HEK293T (cell line): ENCODE results near the gene DMRT3.

Experiments
- CTCF ChIA-PET: fragments of 350-600 bp; formaldehyde crosslinking; extraction: SDS; loops from one replicate; lab custom pipeline; 2021; ENCODE audit warnings: antibody characterized with exemption, inconsistent platforms; lab: Yijun Ruan, JAX
- POLR2A ChIA-PET: fragments of 350-600 bp; formaldehyde crosslinking; extraction: SDS; loops from one replicate; lab custom pipeline; 2020; ENCODE audit warnings: antibody characterized with exemption, inconsistent platforms; lab: Yijun Ruan, JAX
- DNase-seq: peaks from one replicate; pipeline ENCODE4 v3.0.0; 2012; ENCODE audit warnings: mixed read lengths; ENCODE audit errors: extremely low spot score
- ARNT ChIP-seq: fragments of 450-650 bp; IDR thresholded peaks from 2 replicates; pipeline ENCODE4 v1.6.1; 2017; ENCODE audit warnings: mild to moderate bottlenecking
- BHLHE40 ChIP-seq: fragments of 450-650 bp; IDR thresholded peaks from 2 replicates; pipeline ENCODE4 v1.6.1; 2016; ENCODE audit warnings: mild to moderate bottlenecking, moderate library complexity, borderline replicate concordance
- CTBP1 ChIP-seq: fragments of 450-650 bp; IDR thresholded peaks from 2 replicates; pipeline ENCODE4 v1.6.1; 2016; ENCODE audit warnings: borderline replicate concordance
- ELF4 ChIP-seq: fragments of 450-650 bp; IDR thresholded peaks from 2 replicates; pipeline ENCODE4 v1.6.1; 2017; ENCODE audit warnings: antibody characterized with exemption
- FOXA1 ChIP-seq: fragments of 450-650 bp; IDR thresholded peaks from 2 replicates; pipeline ENCODE4 v1.6.1; 2016; ENCODE audit warnings: mild to moderate bottlenecking
- FOXK2 ChIP-seq: fragments of 450-650 bp; IDR thresholded peaks from 2 replicates; pipeline ENCODE4 v1.6.1; 2016; ENCODE audit warnings: mild to moderate bottlenecking
- FOXM1 ChIP-seq: fragments of 450-650 bp; IDR thresholded peaks from 2 replicates; pipeline ENCODE4 v1.6.1; 2017; ENCODE audit warnings: mild to moderate bottlenecking, borderline replicate concordance
- HDGF ChIP-seq: fragments of 450-650 bp; IDR thresholded peaks from 2 replicates; pipeline ENCODE4 v1.6.1; 2017; ENCODE audit warnings: antibody characterized with exemption, borderline replicate concordance
- L3MBTL2 ChIP-seq: fragments of 450-650 bp; conservative IDR thresholded peaks from 2 replicates; pipeline ENCODE4 v1.6.1; 2016; ENCODE audit warnings: mild to moderate bottlenecking
- LEF1 ChIP-seq: fragments of 450-650 bp; IDR thresholded peaks from 2 replicates; pipeline ENCODE4 v1.6.1; 2017; ENCODE audit warnings: mild to moderate bottlenecking, borderline replicate concordance
- NFRKB ChIP-seq: fragments of 450-650 bp; IDR thresholded peaks from 2 replicates; pipeline ENCODE4 v1.6.1; 2016; ENCODE audit warnings: mild to moderate bottlenecking, moderate library complexity
- PKNOX1 ChIP-seq: fragments of 450-650 bp; IDR thresholded peaks from 2 replicates; pipeline ENCODE4 v1.6.1; 2016
- SP1 ChIP-seq: fragments of 450-650 bp; IDR thresholded peaks from 2 replicates; pipeline ENCODE4 v1.6.1; 2017
- SUZ12 ChIP-seq: fragments of 450-650 bp; IDR thresholded peaks from 2 replicates; pipeline ENCODE4 v1.6.1; 2016; ENCODE audit warnings: mild to moderate bottlenecking
- TARDBP ChIP-seq: fragments of 450-650 bp; IDR thresholded peaks from 2 replicates; pipeline ENCODE4 v1.6.1; 2016
- ZNF384 ChIP-seq: fragments of 450-650 bp; IDR thresholded peaks from 2 replicates; pipeline ENCODE4 v1.6.1; 2016

DMRT3 gene

GRCh38 chr9:974031-974995 is 2.1 kb upstream of the DMRT3 start:
- CTCF ChIA-PET: no interaction called here
- TF ChIP-seq CTBP1: no peak
- TF ChIP-seq FOXK2: no peak
- no peak for TF ChIP-seq PKNOX1
- TF ChIP-seq TARDBP: no peak
- TF ChIP-seq SP1: no peak
- TF ChIP-seq NFRKB: no peak
- TF ChIP-seq HDGF: no peak
- no peak for TF ChIP-seq SUZ12
- POLR2A ChIA-PET: no interaction called here
- no peak for DNase-seq

GRCh38 chr9:974996-975739 is 1.3 kb upstream of the DMRT3 start:
- CTCF ChIA-PET: interaction anchor here (1.4 kb wide), 1 partner anchor 12 kb away, joined by 4 read pairs; no protein-coding TSS in a partner anchor
- POLR2A ChIA-PET: no interaction called here
- TF ChIP-seq HDGF (no peak), BHLHE40 (no peak), LEF1 (no peak), PKNOX1 (no peak), FOXM1 (no peak), FOXA1 (no peak), TARDBP (no peak), NFRKB (no peak), FOXK2 (no peak), CTBP1 (no peak)
- no peak for DNase-seq

GRCh38 chr9:975740-976257 is 656 bp upstream of the DMRT3 start:
- TF ChIP-seq FOXA1 (no peak), BHLHE40 (no peak), ARNT (no peak), ZNF384 (no peak), NFRKB (no peak), SP1 (no peak), FOXM1 (no peak), LEF1 (no peak), SUZ12 (no peak), HDGF (no peak), TARDBP (no peak), L3MBTL2 (no peak), ELF4 (no peak)
- POLR2A ChIA-PET: interaction anchor here (0.7 to 1.0 kb wide), 2 partner anchors 10 to 76 kb away, joined by 3 to 4 read pairs; no protein-coding TSS in a partner anchor
- CTCF ChIA-PET: interaction anchor here (1.4 kb wide), 1 partner anchor 13 kb away, joined by 4 read pairs; no protein-coding TSS in a partner anchor

GRCh38 chr9:976943-977837 is 735 bp downstream of the DMRT3 start:
- ChIA-PET CTCF (interaction anchor here (0.6 to 1.4 kb wide), 2 partner anchors 14 to 78 kb away, joined by 3 to 4 read pairs; no protein-coding TSS in a partner anchor), POLR2A (interaction anchor here (1.0 to 1.7 kb wide), 3 partner anchors 10 to 78 kb away, joined by 4 to 5 read pairs (median 4); no protein-coding TSS in a partner anchor)

More at GRCh38 chr9:975740-976257, 656 bp upstream of the DMRT3 start:
- no peak for DNase-seq

More at GRCh38 chr9:976943-977837, 735 bp downstream of the DMRT3 start:
- TF ChIP-seq PKNOX1 (no peak), L3MBTL2 (0 out of 2 replicates have a peak, but pooled peaks have one; percentile 5)
- peak; percentile 37 for DNase-seq
